ENCODE results near the gene ACAN.

The ACAN gene

DNA sequence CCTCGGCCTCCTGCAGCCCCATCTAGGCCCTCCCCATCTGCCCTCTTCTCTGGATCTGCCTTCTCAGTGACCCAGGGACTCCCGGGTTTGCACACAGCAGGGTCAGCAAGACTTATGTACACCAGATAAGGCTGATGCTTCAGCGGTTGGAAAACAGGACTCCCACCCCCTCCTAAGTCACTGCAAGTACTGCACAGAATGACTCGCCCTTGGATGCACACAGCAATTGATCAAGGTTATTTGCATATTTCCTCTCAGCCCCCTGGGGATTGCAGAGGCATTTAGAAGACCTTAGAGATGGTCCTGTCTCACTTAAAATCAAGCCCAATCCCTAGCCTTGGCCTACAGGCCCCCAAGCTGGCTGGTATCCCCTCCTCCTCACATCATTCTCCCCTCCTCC lies 8.9 kb downstream of the ACAN start:
- Mint-ChIP-seq H3K27ac (no peak overlapping the region), H3K4me1 (peaks cover 15% of the 10 kb centered on the region), H3K4me3 (no peak overlapping the region), H3K36me3 (no peaks in the 10 kb centered on the region), H3K27me3 (peaks cover 22% of the 10 kb centered on the region), H3K9me3 (no peaks in the 10 kb centered on the region)
- DNase-seq (ENCODE audit: low spot score in 2 of 2), result no peak
- ATAC-seq (ENCODE audit: low read depth), result peak; percentile 45

DNA sequence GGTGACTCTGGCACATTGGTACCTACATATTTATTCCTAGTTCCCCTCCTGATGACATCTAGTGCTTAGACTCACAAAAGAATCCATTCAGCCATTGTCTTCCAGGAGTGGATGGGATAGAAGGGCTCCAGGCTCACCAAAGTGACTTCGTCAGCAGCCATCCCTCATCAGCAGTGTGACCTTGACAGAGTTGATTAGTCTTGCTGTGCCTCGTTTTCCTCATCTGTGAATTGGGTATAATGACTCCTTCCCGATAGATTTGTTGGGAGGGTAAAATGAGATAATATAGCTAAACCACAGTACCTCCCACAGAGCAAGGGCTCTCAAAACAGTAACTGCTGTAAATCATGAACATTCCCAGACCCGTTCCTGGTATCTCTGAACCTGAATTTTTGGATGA lies 10.7 kb downstream of the ACAN start:
- no peaks in the 10 kb centered on the region for H3K36me3 Mint-ChIP-seq
- H3K27ac Mint-ChIP-seq, result no peak overlapping the region
- H3K27me3 Mint-ChIP-seq, result peaks cover 23% of the 10 kb centered on the region

DNA sequence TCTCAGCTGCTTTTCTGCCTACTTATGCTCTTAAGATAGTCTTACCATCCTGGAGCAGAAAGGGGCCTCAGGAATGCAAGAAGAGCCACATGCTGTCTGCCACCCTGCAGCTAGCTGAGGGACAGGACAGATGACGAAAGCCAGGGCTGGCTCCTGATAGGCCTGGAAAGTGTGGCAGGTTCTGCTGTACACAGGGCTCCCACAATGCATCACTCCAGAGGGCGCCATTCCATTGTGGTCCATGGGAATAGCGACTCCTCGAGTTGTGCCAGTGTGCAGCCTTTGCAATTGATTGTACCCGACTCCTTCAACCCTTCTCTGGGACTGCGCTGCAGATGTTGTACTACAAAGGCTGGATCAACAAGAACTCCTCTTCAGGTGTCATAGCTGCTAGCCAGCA lies 11.2 kb downstream of the ACAN start:
- H3K27ac Mint-ChIP-seq, result no peak overlapping the region
- no peak overlapping the region for H3K4me3 Mint-ChIP-seq
- DNase-seq (ENCODE audit: low spot score in 2 of 2) (no peak), ATAC-seq (ENCODE audit: low read depth) (no peak)
- H3K27me3 Mint-ChIP-seq, result peaks cover 23% of the 10 kb centered on the region
- H3K4me1 Mint-ChIP-seq, result peaks cover 15% of the 10 kb centered on the region
- H3K9me3 Mint-ChIP-seq, result no peaks in the 10 kb centered on the region
- no peaks in the 10 kb centered on the region for H3K36me3 Mint-ChIP-seq

More for the DNA sequence above, 10.7 kb downstream of the ACAN start:
- Mint-ChIP-seq H3K9me3 (no peaks in the 10 kb centered on the region), H3K4me1 (peaks cover 15% of the 10 kb centered on the region), H3K4me3 (no peak overlapping the region)
- DNase-seq (ENCODE audit: low spot score in 2 of 2) (no peak), ATAC-seq (ENCODE audit: low read depth) (no peak)

DNA sequence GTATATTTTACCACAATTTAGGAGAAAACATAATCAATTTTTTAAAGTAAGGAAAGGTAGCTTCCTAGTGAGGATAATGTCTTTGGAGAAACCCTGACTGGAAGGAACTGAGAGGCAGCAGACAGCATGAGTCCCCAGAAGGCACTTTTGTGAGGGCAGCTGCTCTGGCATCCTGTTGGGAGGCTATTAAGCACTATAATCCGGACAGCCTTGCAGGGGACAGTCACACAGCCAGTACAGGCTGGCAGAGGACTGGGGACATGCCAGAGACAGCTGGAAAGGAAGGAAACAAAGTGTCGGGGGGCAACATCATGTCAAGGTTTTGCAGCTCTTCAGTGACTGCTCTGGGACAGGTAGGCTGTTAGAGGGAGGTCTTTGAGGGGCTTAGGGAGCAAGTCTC lies 15.7 kb downstream of the ACAN start:
- H3K9me3 Mint-ChIP-seq, result no peaks in the 10 kb centered on the region
- H3K4me3 Mint-ChIP-seq, result no peak overlapping the region
- H3K27me3 Mint-ChIP-seq, result peaks cover 8% of the 10 kb centered on the region
- no peaks in the 10 kb centered on the region for H3K36me3 Mint-ChIP-seq
- DNase-seq (ENCODE audit: low spot score in 2 of 2), result no peak
- H3K27ac Mint-ChIP-seq, result no peak overlapping the region
- no peak for ATAC-seq (ENCODE audit: low read depth)
- H3K4me1 Mint-ChIP-seq, result no peaks in the 10 kb centered on the region

DNA sequence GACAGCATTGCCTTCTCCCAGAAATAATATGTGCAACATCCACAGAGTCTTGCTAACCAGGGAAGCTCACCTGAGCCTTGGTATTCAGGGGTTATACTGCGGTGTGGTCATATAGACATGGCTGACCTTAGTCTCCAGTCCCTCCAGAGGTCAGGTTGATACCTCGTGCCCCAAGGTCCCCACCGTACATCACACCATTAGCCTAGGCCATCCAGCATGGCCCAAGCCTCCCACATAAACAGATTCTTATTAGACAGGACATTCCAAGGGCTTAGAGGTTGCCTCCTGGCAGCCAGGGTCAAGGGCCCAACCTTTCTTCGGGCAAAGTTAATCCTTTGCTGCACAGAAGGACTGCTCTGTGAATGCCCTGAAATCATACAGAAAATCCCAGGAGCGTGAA lies 18.8 kb downstream of the ACAN start:
- no peaks in the 10 kb centered on the region for H3K36me3 Mint-ChIP-seq
- peaks cover 13% of the 10 kb centered on the region for H3K27me3 Mint-ChIP-seq
- ATAC-seq (ENCODE audit: low read depth) (no peak), DNase-seq (ENCODE audit: low spot score in 2 of 2) (no peak)
- no peak overlapping the region for H3K4me3 Mint-ChIP-seq
- H3K4me1 Mint-ChIP-seq, result no peaks in the 10 kb centered on the region
- no peaks in the 10 kb centered on the region for H3K9me3 Mint-ChIP-seq
- H3K27ac Mint-ChIP-seq, result no peak overlapping the region

DNA sequence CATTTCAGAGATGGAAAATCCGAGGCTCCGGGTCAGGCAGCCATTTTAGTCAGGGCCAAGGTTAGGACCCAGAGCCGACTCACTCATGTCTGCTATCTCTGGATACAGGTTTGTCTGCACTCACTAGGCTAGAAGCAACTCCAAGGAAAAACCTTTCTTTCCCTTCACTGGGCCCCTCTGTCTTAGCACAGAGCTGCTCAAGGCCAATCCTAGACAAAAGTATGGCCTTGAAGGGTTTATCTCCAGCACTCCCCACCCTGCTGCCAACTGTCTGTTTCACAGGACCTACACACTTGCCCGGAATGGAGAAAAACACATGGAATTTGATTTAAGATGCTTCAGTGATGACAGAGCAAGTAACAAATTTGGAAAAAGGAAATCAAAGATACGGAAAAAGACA lies 25.6 kb downstream of the ACAN start:
- no peak for DNase-seq (ENCODE audit: low spot score in 2 of 2)
- H3K36me3 Mint-ChIP-seq, result no peaks in the 10 kb centered on the region
- peaks cover 14% of the 10 kb centered on the region for H3K27me3 Mint-ChIP-seq

DNA sequence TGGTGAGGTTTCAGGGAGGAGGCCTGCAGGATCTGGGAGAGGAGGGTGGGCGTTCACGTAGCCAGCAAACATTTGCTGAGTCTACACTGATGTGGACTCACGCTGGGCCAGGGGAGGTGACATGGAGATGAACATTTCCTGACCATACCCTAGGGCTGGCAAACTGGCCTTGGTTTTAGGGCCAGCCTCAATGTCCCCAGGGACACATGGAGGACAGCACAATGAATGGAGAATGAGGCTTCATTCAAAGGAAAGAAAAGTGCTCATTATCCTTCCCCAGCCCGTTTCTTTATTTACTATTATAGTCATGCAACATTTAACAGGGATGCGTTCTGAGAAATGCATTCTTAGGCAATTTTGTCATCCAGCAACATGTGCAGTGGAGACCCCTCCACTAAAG lies 26.8 kb downstream of the ACAN start:
- no peak overlapping the region for H3K27ac Mint-ChIP-seq
- peaks cover 6% of the 10 kb centered on the region for H3K4me1 Mint-ChIP-seq
- H3K36me3 Mint-ChIP-seq, result no peaks in the 10 kb centered on the region
- H3K4me3 Mint-ChIP-seq, result no peak overlapping the region
- no peaks in the 10 kb centered on the region for H3K9me3 Mint-ChIP-seq
- no peak for ATAC-seq (ENCODE audit: low read depth)
- no peak for DNase-seq (ENCODE audit: low spot score in 2 of 2)
- peaks cover 8% of the 10 kb centered on the region for H3K27me3 Mint-ChIP-seq

More for the DNA sequence above, 25.6 kb downstream of the ACAN start:
- no peak for ATAC-seq (ENCODE audit: low read depth)
- Mint-ChIP-seq H3K4me3 (no peak overlapping the region), H3K4me1 (peaks cover 2% of the 10 kb centered on the region), H3K9me3 (no peaks in the 10 kb centered on the region), H3K27ac (no peak overlapping the region)

DNA sequence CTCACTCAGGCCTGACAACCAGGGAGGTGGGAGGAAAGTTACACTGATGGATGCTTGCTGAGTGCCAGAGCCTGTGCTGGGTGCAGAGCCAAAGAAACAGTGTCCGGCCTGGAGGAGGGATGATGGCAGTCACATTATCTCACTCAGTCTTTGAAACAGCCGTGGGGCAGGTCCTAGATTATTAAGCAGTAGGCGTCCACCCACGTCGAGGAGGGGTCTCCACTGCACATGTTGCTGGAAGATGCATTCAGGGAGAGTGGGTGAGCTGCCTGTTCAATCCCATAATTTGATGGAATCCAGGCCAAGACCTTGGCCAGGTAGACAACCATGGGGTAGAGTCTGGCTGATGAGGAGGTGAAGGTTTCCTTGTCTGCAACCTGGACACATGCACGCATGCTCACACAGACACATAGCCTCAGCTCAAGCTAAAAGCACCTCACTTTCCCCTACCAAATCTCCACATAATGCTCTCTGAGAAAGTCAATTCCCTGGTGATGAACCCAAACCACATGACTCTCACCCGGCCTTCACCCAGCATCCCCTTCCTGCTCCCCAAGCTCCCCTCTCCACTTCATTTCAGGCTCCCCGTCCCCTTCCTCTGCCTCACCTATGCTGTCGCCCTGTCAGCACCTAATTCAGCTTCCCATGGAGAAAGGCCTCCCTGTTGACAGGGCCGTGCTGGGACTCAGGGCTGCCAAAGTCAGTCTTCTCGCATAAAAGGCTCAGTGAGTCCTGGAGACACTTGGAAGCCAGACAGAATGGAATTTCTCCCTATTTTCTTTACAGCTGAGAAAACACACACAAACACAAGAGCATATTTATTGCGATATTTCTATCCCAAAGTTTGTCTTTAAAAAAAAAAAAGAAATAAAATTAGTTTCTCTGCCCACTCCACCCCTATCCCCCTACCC lies 29.8 kb downstream of the ACAN start:
- H3K4me3 Mint-ChIP-seq, result no peak overlapping the region
- H3K27ac Mint-ChIP-seq, result no peak overlapping the region
- H3K27me3 Mint-ChIP-seq, result peaks cover 1% of the 10 kb centered on the region
- peaks cover 6% of the 10 kb centered on the region for H3K4me1 Mint-ChIP-seq
- ATAC-seq (ENCODE audit: low read depth) (no peak), DNase-seq (ENCODE audit: low spot score in 2 of 2) (no peak)
- H3K9me3 Mint-ChIP-seq, result no peaks in the 10 kb centered on the region
- no peaks in the 10 kb centered on the region for H3K36me3 Mint-ChIP-seq

DNA sequence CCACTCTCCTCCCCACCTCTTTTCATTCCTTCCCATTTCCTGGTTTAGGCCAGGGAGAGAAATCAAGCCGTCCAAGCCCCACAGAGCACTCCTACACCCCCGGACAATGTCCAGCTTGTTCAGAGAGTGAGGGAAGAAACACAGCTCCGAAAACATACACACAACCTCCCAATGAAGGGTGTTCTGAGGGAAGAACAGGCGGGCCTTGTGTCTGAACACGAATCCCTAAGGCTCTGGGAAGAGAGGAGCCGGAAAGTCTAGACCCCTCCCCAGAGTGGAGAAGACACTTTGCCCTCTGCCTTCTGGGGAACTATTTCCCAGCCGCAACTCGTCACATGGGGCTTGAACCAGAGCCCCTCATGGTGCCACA lies 30.5 kb downstream of the ACAN start:
- no peaks in the 10 kb centered on the region for H3K36me3 Mint-ChIP-seq
- ATAC-seq (ENCODE audit: low read depth) (no peak), DNase-seq (ENCODE audit: low spot score in 2 of 2) (no peak)
- no peak overlapping the region for H3K4me3 Mint-ChIP-seq
- peaks cover 6% of the 10 kb centered on the region for H3K4me1 Mint-ChIP-seq
- no peak overlapping the region for H3K27ac Mint-ChIP-seq
- H3K27me3 Mint-ChIP-seq, result no peaks in the 10 kb centered on the region
- H3K9me3 Mint-ChIP-seq, result no peaks in the 10 kb centered on the region

DNA sequence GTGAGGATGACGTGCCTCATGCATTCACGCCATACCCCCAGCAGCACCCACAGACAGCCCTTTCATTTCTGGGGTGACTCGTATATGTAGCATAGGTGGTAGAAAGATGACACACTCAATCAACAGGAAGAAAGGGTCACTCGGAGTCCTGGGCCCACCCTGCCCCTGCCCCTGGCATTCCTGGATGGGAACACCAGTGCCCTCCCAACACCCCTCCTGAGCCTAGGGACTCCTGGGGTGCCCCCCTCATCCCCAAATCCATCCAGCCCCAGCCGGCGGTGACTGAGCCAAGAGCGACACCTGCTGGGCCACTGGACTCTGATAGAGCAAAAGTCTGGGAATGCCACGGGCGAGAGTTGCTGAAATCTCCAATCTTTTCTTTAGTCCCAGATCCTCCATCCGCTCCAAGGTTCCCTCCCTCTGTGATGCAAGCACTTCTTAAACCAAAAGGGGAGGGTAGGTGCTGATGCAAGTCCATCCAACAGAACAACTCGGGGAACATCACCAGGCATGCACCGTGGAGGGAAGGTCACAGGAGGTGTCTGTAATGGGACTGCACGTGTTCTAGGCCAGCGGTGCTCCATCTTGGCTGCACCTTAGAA lies 31.1 kb downstream of the ACAN start:
- peaks cover 6% of the 10 kb centered on the region for H3K4me1 Mint-ChIP-seq
- DNase-seq (ENCODE audit: low spot score in 2 of 2), result peak; percentile 19 to 33
- no peaks in the 10 kb centered on the region for H3K9me3 Mint-ChIP-seq
- H3K4me3 Mint-ChIP-seq, result no peak overlapping the region
- ATAC-seq (ENCODE audit: low read depth), result peak; percentile 34
- peaks cover 1% of the 10 kb centered on the region for H3K27me3 Mint-ChIP-seq
- H3K27ac Mint-ChIP-seq, result no peak overlapping the region
- H3K36me3 Mint-ChIP-seq, result no peaks in the 10 kb centered on the region

DNA sequence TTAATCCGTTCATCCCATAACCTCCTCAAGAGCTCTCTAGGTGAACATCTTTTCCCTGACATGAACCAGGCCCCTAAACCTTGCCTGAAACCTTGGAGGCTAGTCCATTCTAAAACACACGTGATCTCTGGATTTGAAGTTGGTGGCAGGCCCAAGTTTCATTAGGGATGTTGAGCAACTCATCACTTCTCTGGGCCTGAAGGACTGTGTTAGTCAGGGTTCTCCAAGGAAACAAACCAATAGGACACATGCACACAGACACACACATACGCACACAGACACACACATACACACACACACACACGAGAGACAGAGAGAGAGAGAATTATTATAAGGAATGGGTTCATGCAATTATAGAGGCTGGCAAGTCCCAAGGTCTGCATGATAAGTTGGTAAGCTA lies 31.9 kb downstream of the ACAN start:
- ATAC-seq (ENCODE audit: low read depth) (no peak), DNase-seq (ENCODE audit: low spot score in 2 of 2) (no peak)
- Mint-ChIP-seq H3K4me1 (peaks cover 6% of the 10 kb centered on the region), H3K27me3 (peaks cover 3% of the 10 kb centered on the region), H3K36me3 (no peaks in the 10 kb centered on the region), H3K9me3 (no peaks in the 10 kb centered on the region), H3K4me3 (no peak overlapping the region), H3K27ac (no peak overlapping the region)

DNA sequence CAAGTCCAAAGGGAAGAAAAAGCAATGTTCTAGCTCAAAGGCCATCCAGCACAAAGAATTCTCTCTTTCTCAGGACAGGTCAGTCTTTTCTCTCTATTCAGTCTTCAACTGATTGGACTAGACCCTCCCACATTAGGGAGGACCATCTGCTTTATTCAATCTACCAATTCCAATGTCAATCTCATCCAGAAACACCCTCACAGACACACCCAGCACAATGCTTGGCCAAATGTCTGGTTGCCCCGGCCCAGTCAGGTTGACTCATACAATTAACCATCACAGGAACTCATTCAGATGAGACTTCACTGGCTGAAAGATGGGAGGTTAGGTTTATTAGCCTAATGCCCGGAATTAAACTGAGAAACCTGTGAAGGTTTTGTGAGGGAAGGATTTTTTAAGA lies 32.4 kb downstream of the ACAN start:
- ATAC-seq (ENCODE audit: low read depth), result no peak
- no peaks in the 10 kb centered on the region for H3K9me3 Mint-ChIP-seq
- H3K27ac Mint-ChIP-seq, result no peak overlapping the region
- H3K27me3 Mint-ChIP-seq, result peaks cover 3% of the 10 kb centered on the region
- DNase-seq (ENCODE audit: low spot score in 2 of 2), result no peak
- H3K4me3 Mint-ChIP-seq, result no peak overlapping the region
- H3K4me1 Mint-ChIP-seq, result peaks cover 6% of the 10 kb centered on the region
- H3K36me3 Mint-ChIP-seq, result no peaks in the 10 kb centered on the region

DNA sequence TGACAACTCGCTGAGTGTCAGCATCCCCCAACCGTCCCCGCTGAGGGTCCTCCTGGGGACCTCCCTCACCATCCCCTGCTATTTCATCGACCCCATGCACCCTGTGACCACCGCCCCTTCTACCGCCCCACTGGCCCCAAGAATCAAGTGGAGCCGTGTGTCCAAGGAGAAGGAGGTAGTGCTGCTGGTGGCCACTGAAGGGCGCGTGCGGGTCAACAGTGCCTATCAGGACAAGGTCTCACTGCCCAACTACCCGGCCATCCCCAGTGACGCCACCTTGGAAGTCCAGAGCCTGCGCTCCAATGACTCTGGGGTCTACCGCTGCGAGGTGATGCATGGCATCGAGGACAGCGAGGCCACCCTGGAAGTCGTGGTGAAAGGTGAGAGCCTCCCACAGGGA lies 35.4 kb downstream of the ACAN start:
- H3K27me3 Mint-ChIP-seq, result peaks cover 4% of the 10 kb centered on the region
- H3K4me3 Mint-ChIP-seq, result no peak overlapping the region
- no peak overlapping the region for H3K27ac Mint-ChIP-seq
- peaks cover 4% of the 10 kb centered on the region for H3K4me1 Mint-ChIP-seq
- ATAC-seq (ENCODE audit: low read depth), result no peak
- DNase-seq (ENCODE audit: low spot score in 2 of 2), result no peak
- no peaks in the 10 kb centered on the region for H3K9me3 Mint-ChIP-seq
- H3K36me3 Mint-ChIP-seq, result no peaks in the 10 kb centered on the region

DNA sequence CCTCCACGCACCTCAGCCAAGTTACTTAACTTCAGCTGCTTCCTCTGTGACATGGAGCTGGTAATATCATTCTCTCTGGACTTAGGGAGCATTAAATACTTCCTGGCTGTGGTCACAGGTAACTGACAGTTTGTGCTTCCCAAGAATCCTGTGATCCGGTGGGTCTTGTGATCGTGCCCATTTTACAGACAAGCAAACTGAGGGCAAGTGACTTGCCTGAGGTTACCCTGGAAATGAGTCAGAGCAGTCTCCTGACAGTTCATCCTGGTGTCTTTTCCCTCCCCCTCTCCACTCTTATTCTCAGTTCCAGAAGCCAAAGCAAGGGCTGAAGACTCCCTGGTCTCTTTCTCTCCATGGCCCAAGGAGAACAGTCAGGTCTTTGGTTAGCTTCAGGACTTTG lies 35.9 kb downstream of the ACAN start:
- no peak for DNase-seq (ENCODE audit: low spot score in 2 of 2)
- ATAC-seq (ENCODE audit: low read depth), result no peak
- Mint-ChIP-seq H3K4me1 (peaks cover 4% of the 10 kb centered on the region), H3K9me3 (no peaks in the 10 kb centered on the region), H3K27me3 (peaks cover 4% of the 10 kb centered on the region), H3K27ac (no peak overlapping the region), H3K4me3 (no peak overlapping the region), H3K36me3 (no peaks in the 10 kb centered on the region)

DNA sequence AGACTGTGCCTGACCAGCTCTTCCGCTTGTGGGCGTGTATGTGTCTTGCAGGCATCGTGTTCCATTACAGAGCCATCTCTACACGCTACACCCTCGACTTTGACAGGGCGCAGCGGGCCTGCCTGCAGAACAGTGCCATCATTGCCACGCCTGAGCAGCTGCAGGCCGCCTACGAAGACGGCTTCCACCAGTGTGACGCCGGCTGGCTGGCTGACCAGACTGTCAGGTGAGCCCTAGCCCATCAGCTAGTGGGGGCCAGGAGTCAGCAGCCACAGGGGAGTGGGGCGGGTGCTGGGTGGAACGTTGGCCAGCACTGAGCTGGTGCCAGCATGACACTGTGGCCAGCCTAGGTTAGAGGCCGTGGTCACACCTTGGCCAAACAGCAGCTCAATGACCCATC lies 36.7 kb downstream of the ACAN start:
- ATAC-seq (ENCODE audit: low read depth) (no peak), DNase-seq (ENCODE audit: low spot score in 2 of 2) (no peak)
- Mint-ChIP-seq H3K4me1 (no peaks in the 10 kb centered on the region), H3K36me3 (no peaks in the 10 kb centered on the region), H3K9me3 (no peaks in the 10 kb centered on the region), H3K4me3 (no peak overlapping the region), H3K27ac (no peak overlapping the region), H3K27me3 (peaks cover 4% of the 10 kb centered on the region)

Data from memory B cell (primary cell).